Right atrium auricular region (tissue), 2 donors: Measurements from ENCODE around the gene TCTN1. TPM values are rescaled to one million over a fixed set of nuclear protein-coding genes. Genes with fewer than 3 reads are reported as not detected.

ENCODE experiments used
- DNase-seq: peaks from one replicate; pipeline ENCODE4 v3.0.0-alpha.2; 2019; ENCODE audit warnings: low spot score
- H3K27ac ChIP-seq, 2 donors: fragments of 200-600 bp; sonication (generic); 1 replicate in 1 of 2; 2 replicates in 1 of 2; pipeline ENCODE4 v1.5.1; 2016 to 2019
- H3K27me3 ChIP-seq, 2 donors: fragments of 200-600 bp; sonication (generic); one replicate each; pipeline versions ENCODE4 v1.5.1 to v1.6.0; 2017 to 2019
- H3K36me3 ChIP-seq: fragments of 200-600 bp; sonication (generic); one replicate; pipeline ENCODE4 v1.5.1; 2016
- H3K4me1 ChIP-seq, 2 donors: fragments of 200-600 bp; sonication (generic); one replicate each; pipeline versions ENCODE4 v1.5.1 to v1.6.0; 2017 to 2019
- H3K4me3 ChIP-seq, 2 donors: fragments of 200-600 bp; sonication (generic); 1 replicate in 1 of 2; 2 replicates in 1 of 2; pipeline ENCODE4 v1.5.1; 2017 to 2019; ENCODE audit warnings: mild to moderate bottlenecking in 1 of 2, moderate library complexity in 1 of 2
- H3K9me3 ChIP-seq, 2 donors: fragments of 200-600 bp; sonication (generic); one replicate each; pipeline ENCODE4 v1.5.1; 2019
- total RNA-seq, 2 donors: library from RNA; depleted of rRNA; stranded (reverse); fragments of >200 nt; gene quantifications; one replicate each; pipeline ENCODE4 v1.1.0, GENCODE V29; 2016
- TF ChIP-seq, protein P1 (sequence below), 2 donors: fragments of 200-600 bp; sonication (generic); IDR thresholded peaks; one replicate each; pipeline ENCODE4 v1.5.1; 2019; ENCODE audit warnings: antibody characterized with exemption in 2 of 2

The TCTN1 gene
- total RNA-seq, 2 donors from 2014 or later: 23.7 to 29.0 TPM

GRCh38 chr12:110657747-110658146 is 43.8 kb downstream of the TCTN1 start:
- Histone ChIP-seq H3K9me3 (no peaks in the 10 kb centered on the region), H3K4me1 (peaks cover 0 to 5% of the 10 kb centered on the region in 2 donors), H3K27ac (no peak overlapping the region), H3K27me3 (no peaks in the 10 kb centered on the region), H3K4me3 (no peak overlapping the region), H3K36me3 (no peaks in the 10 kb centered on the region)
- no peak for DNase-seq
- TF ChIP-seq, protein P1, sequence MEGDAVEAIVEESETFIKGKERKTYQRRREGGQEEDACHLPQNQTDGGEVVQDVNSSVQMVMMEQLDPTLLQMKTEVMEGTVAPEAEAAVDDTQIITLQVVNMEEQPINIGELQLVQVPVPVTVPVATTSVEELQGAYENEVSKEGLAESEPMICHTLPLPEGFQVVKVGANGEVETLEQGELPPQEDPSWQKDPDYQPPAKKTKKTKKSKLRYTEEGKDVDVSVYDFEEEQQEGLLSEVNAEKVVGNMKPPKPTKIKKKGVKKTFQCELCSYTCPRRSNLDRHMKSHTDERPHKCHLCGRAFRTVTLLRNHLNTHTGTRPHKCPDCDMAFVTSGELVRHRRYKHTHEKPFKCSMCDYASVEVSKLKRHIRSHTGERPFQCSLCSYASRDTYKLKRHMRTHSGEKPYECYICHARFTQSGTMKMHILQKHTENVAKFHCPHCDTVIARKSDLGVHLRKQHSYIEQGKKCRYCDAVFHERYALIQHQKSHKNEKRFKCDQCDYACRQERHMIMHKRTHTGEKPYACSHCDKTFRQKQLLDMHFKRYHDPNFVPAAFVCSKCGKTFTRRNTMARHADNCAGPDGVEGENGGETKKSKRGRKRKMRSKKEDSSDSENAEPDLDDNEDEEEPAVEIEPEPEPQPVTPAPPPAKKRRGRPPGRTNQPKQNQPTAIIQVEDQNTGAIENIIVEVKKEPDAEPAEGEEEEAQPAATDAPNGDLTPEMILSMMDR (IDR thresholded peaks at IDR 0.05): no peak

- Histone ChIP-seq H3K4me3 (no peak overlapping the region), H3K27me3 (no peaks in the 10 kb centered on the region), H3K36me3 (no peaks in the 10 kb centered on the region), H3K4me1 (peaks cover 0 to 5% of the 10 kb centered on the region in 2 donors), H3K27ac (no peak overlapping the region), H3K9me3 (no peaks in the 10 kb centered on the region)
- TF ChIP-seq, protein P1 (IDR thresholded peaks at IDR 0.05): no peak
- no peak for DNase-seq
Observed at GRCh38 chr12:110658242-110658641, 44.3 kb downstream of the TCTN1 start.

GRCh38 chr12:110658878-110659277 is 44.9 kb downstream of the TCTN1 start:
- DNase-seq: no peak
- no peaks in the 10 kb centered on the region for H3K9me3 ChIP-seq
- peaks cover 0 to 5% of the 10 kb centered on the region in 2 donors for H3K4me1 ChIP-seq
- H3K27me3 ChIP-seq: no peaks in the 10 kb centered on the region
- H3K36me3 ChIP-seq: no peaks in the 10 kb centered on the region
- TF ChIP-seq, protein P1 (IDR thresholded peaks at IDR 0.05): no peak
- no peak overlapping the region for H3K27ac ChIP-seq
- no peak overlapping the region for H3K4me3 ChIP-seq

- Histone ChIP-seq H3K36me3 (no peaks in the 10 kb centered on the region), H3K27ac (no peak overlapping the region), H3K4me1 (peaks cover 0 to 5% of the 10 kb centered on the region in 2 donors), H3K9me3 (peaks cover 0 to 21% of the 10 kb centered on the region in 2 donors), H3K4me3 (no peak overlapping the region), H3K27me3 (no peaks in the 10 kb centered on the region)
- TF ChIP-seq, protein P1 (IDR thresholded peaks at IDR 0.05): no peak
- no peak for DNase-seq
Observed at GRCh38 chr12:110661337-110661972, 47.5 kb downstream of the TCTN1 start.

DNA sequence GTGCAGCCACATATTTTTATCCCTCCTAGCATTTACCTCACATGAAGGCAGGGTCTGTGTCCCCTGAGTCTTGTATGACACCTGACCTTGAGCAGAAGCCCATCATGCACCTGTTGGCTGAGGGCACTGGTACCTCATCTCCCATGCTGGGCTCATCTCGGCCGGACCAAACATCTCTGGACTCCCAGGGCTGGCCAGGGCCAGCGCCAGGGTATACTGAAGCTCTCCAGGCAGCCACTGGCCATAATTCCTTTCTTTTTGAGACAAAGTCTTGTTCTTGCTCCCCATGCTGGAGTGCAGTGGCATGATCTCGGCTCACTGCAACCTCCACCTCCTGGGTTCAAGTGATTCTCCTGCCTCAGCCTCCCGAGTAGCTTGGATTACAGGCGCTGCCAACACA is 53.0 kb downstream of the TCTN1 start:
- Histone ChIP-seq H3K27ac (no peak overlapping the region), H3K27me3 (no peaks in the 10 kb centered on the region), H3K9me3 (peaks cover 0 to 27% of the 10 kb centered on the region in 2 donors), H3K36me3 (no peaks in the 10 kb centered on the region), H3K4me1 (peaks cover 0 to 5% of the 10 kb centered on the region in 2 donors), H3K4me3 (no peak overlapping the region)
- no peak for DNase-seq
- TF ChIP-seq, protein P1 (IDR thresholded peaks at IDR 0.05): no peak

- TF ChIP-seq, protein P1 (IDR thresholded peaks at IDR 0.05): no peak
- Histone ChIP-seq H3K27ac (no peak overlapping the region), H3K4me3 (no peak overlapping the region), H3K36me3 (no peaks in the 10 kb centered on the region), H3K4me1 (no peaks in the 10 kb centered on the region), H3K9me3 (peaks cover 0 to 27% of the 10 kb centered on the region in 2 donors), H3K27me3 (no peaks in the 10 kb centered on the region)
- no peak for DNase-seq
Observed at GRCh38 chr12:110667671-110668070, 53.7 kb downstream of the TCTN1 start.
